IMR-90 (cell line): ENCODE measurements around the gene HARS2. TPM values are rescaled to one million over a fixed set of nuclear protein-coding genes. Genes with fewer than 3 reads are reported as not detected.

Source experiments
- ATAC-seq: fragments of 200-7000 bp; cut with Tn5 transposase; 2 replicates; pipeline ENCODE4 v1.9.1; 2020; ENCODE audit warnings: low read depth, mild to moderate bottlenecking, moderate library complexity
- BruUV-seq: library from RNA; stranded (reverse); fragments of 400-500 nt; replicated peaks from 2 replicates; lab custom pipeline; 2021; lab: Mats Ljungman, UMichigan
- CTCF ChIA-PET: fragments of 300-600 bp; formaldehyde crosslinking; extraction: SDS; loops from one replicate; lab custom pipeline; 2021; ENCODE audit warnings: antibody characterized with exemption; lab: Yijun Ruan, JAX
- POLR2A ChIA-PET: fragments of 300-600 bp; sonication (Branson Sonifier 250); formaldehyde crosslinking; loops from one replicate; lab custom pipeline; 2022; ENCODE audit warnings: antibody characterized with exemption; ENCODE audit not compliant: unreplicated experiment; lab: Charles Lee
- DNase-seq: peaks from one replicate; pipeline ENCODE4 v3.0.0; 2013
- H2AFZ ChIP-seq: replicated peaks from 2 replicates; pipeline ENCODE3; 2013; ENCODE audit warnings: low read length, mild to moderate bottlenecking; ENCODE audit not compliant: poor library complexity
- H2AK5ac ChIP-seq: 2 replicates; pipeline ENCODE4 v1.6.1; 2013; ENCODE audit warnings: low read depth, low read length, inconsistent platforms
- H2AK9ac ChIP-seq: replicated peaks from 2 replicates; pipeline ENCODE3; 2013; ENCODE audit warnings: mild to moderate bottlenecking, low read depth, low read length, moderate library complexity; ENCODE audit not compliant: poor library complexity
- H2BK120ac ChIP-seq: 2 replicates; pipeline ENCODE4 v1.6.1; 2013; ENCODE audit warnings: low read depth, low read length, inconsistent platforms
- H2BK15ac ChIP-seq: 3 replicates; pipeline ENCODE4 v1.6.1; 2013; ENCODE audit warnings: low read depth, low read length, inconsistent platforms
- H2BK20ac ChIP-seq: 2 replicates; pipeline ENCODE4 v1.6.1; 2013; ENCODE audit warnings: low read depth, mild to moderate bottlenecking, inconsistent platforms, low read length, moderate library complexity
- H2BK5ac ChIP-seq: 2 replicates; pipeline ENCODE4 v1.6.1; 2013; ENCODE audit warnings: mild to moderate bottlenecking, low read depth, low read length, inconsistent platforms; ENCODE audit not compliant: poor library complexity, severe bottlenecking
- H3K14ac ChIP-seq: replicated peaks from 2 replicates; pipeline ENCODE4 v1.6.1; 2013; ENCODE audit warnings: low read depth, low read length, inconsistent platforms
- H3K18ac ChIP-seq: 2 replicates; pipeline ENCODE4 v1.6.1; 2013; ENCODE audit warnings: low read depth, low read length, control low read depth
- H3K23ac ChIP-seq: 2 replicates; pipeline ENCODE4 v1.6.1; 2013; ENCODE audit warnings: low read depth, low read length, inconsistent platforms
- H3K27ac ChIP-seq: 2 replicates; pipeline ENCODE4 v1.5.1; 2013; ENCODE audit warnings: mild to moderate bottlenecking, control low read depth, low read length; ENCODE audit not compliant: insufficient read depth
- H3K27me3 ChIP-seq: 2 replicates; pipeline ENCODE4 v1.6.1; 2013; ENCODE audit warnings: low read length; ENCODE audit not compliant: control insufficient read depth, insufficient read depth
- H3K36me3 ChIP-seq: 2 replicates; pipeline ENCODE4 v1.6.1; 2013; ENCODE audit warnings: low read length, mixed read lengths; ENCODE audit not compliant: control insufficient read depth, insufficient read depth
- H3K4ac ChIP-seq: 2 replicates; pipeline ENCODE4 v1.6.1; 2013; ENCODE audit warnings: low read depth, low read length, inconsistent platforms
- H3K4me1 ChIP-seq: 2 replicates; pipeline ENCODE4 v1.6.1; 2013; ENCODE audit warnings: low read length, mixed read lengths; ENCODE audit not compliant: control insufficient read depth, insufficient read depth
- H3K4me2 ChIP-seq: 2 replicates; pipeline ENCODE4 v1.6.1; 2013; ENCODE audit warnings: low read depth, mild to moderate bottlenecking, control low read depth, low read length, moderate library complexity
- H3K4me3 ChIP-seq: 2 replicates; pipeline ENCODE4 v1.5.1; 2013; ENCODE audit warnings: low read depth, mild to moderate bottlenecking, control low read depth, low read length, moderate library complexity; ENCODE audit not compliant: insufficient read depth
- H3K56ac ChIP-seq: 2 replicates; pipeline ENCODE4 v1.6.1; 2013; ENCODE audit warnings: low read length, inconsistent platforms; ENCODE audit not compliant: insufficient read depth; ENCODE audit errors: extremely low read depth
- H3K79me1 ChIP-seq, 2 experiments: 2 replicates each; pipeline ENCODE4 v1.6.1; 2013; ENCODE audit warnings: low read length in 2 of 2, inconsistent platforms in 1 of 2, low read depth in 1 of 2
- H3K9ac ChIP-seq: 2 replicates; pipeline ENCODE4 v1.6.1; 2013; ENCODE audit warnings: low read depth, low read length, control low read depth
- H3K9me1 ChIP-seq: 2 replicates; pipeline ENCODE4 v1.6.1; 2013; ENCODE audit warnings: low read length, inconsistent platforms; ENCODE audit not compliant: insufficient read depth
- H3K9me3 ChIP-seq: 2 replicates; pipeline ENCODE4 v1.6.1; 2013; ENCODE audit warnings: low read length; ENCODE audit not compliant: control insufficient read depth, insufficient read depth
- H4K20me1 ChIP-seq: 2 replicates; pipeline ENCODE4 v1.6.1; 2013; ENCODE audit warnings: low read length, inconsistent platforms; ENCODE audit not compliant: insufficient read depth
- H4K5ac ChIP-seq: 2 replicates; pipeline ENCODE4 v1.6.1; 2013; ENCODE audit warnings: mild to moderate bottlenecking, low read depth, low read length, control low read depth
- H4K8ac ChIP-seq, 2 experiments: 2 replicates each; pipeline ENCODE4 v1.6.1; 2013; ENCODE audit warnings: low read depth in 2 of 2, low read length in 2 of 2, control low read depth in 1 of 2, inconsistent platforms in 1 of 2
- H4K91ac ChIP-seq: 2 replicates; pipeline ENCODE4 v1.6.1; 2013; ENCODE audit warnings: low read depth, low read length, inconsistent platforms; ENCODE audit not compliant: insufficient read depth
- BHLHE40 ChIP-seq: fragments of 150-350 bp; IDR thresholded peaks from 2 replicates; pipeline ENCODE4 v1.6.1; 2016; ENCODE audit warnings: mild to moderate bottlenecking, low read depth, low read length
- CHD1 ChIP-seq: IDR thresholded peaks from 2 replicates; pipeline ENCODE4 v1.6.1; 2012; ENCODE audit warnings: low read depth, low read length, improper control_type of control experiment
- CTCF ChIP-seq: conservative IDR thresholded peaks from 2 replicates; pipeline ENCODE4 v1.5.1; 2012; ENCODE audit warnings: mild to moderate bottlenecking, low read depth, low read length, improper control_type of control experiment
- ELK1 ChIP-seq: fragments of 150-350 bp; IDR thresholded peaks from 2 replicates; pipeline ENCODE4 v1.6.1; 2016; ENCODE audit warnings: low read depth, mild to moderate bottlenecking, low read length, moderate library complexity, borderline replicate concordance
- FOS ChIP-seq: fragments of 150-350 bp; IDR thresholded peaks from 2 replicates; pipeline ENCODE4 v1.6.1; 2016; ENCODE audit warnings: low read depth, low read length
- MAFK ChIP-seq: IDR thresholded peaks from 2 replicates; pipeline ENCODE4 v1.6.1; 2012; ENCODE audit warnings: low read depth, low read length, improper control_type of control experiment
- MXI1 ChIP-seq: IDR thresholded peaks from 2 replicates; pipeline ENCODE4 v1.6.1; 2012; ENCODE audit warnings: low read depth, mild to moderate bottlenecking, low read length, moderate library complexity, borderline replicate concordance
- NFE2L2 ChIP-seq: fragments of 150-350 bp; IDR thresholded peaks from 2 replicates; pipeline ENCODE4 v1.6.1; 2016; ENCODE audit warnings: low read depth, mild to moderate bottlenecking, low read length
- RAD21 ChIP-seq: IDR thresholded peaks from 2 replicates; pipeline ENCODE4 v1.6.1; 2012; ENCODE audit warnings: low read length, improper control_type of control experiment
- RFX5 ChIP-seq: IDR thresholded peaks from 2 replicates; pipeline ENCODE4 v1.8.0; 2012; ENCODE audit warnings: low read depth, mild to moderate bottlenecking, low read length, moderate library complexity
- WGBS, 2 experiments: methylation state at CpG; one replicate each; pipeline versions ENCODE4 v1.1.5 to v1.1.7; 2013; ENCODE audit warnings: missing lambda C conversion rate in 2 of 2; ENCODE audit not compliant: insufficient read length in 1 of 2; ENCODE audit errors: extremely low coverage in 2 of 2; 5-methylcytosine and 5-hydroxymethylcytosine counted together
- dilution Hi-C: fragments of 300-500 bp; cut with HindIII; formaldehyde crosslinking; loops from one replicate; pipeline ENCODE4 v1.14.3; 2018; ENCODE audit warnings: low sequenced_read_pairs; ENCODE audit not compliant: unreplicated experiment
- in situ Hi-C: fragments of 300-500 bp; cut with MboI; formaldehyde crosslinking; loops from 3 replicates; pipeline ENCODE4 v1.14.3; 2019; ENCODE audit warnings: low sequenced_read_pairs, inconsistent platforms, mixed read lengths
- intact Hi-C: fragments of 100-400 bp; cut with micrococcal nuclease; formaldehyde crosslinking; loops from 2 replicates; pipeline ENCODE4 v1.10.0; 2022
- polyA plus RNA-seq, 3 experiments: library from polyadenylated mRNA; depleted of rRNA; stranded (reverse); fragments of >200 nt; gene quantifications; 2 replicates each; pipeline ENCODE4 v1.2.3, GENCODE V29; 2012; ENCODE audit warnings: low replicate concordance in 1 of 3
- total RNA-seq: library from RNA; depleted of rRNA; stranded (reverse); fragments of >200 nt; gene quantifications from 2 replicates; pipeline ENCODE4 v1.2.3, GENCODE V29; 2012

HARS2 gene
- total and polyA plus RNA-seq, 2 of the 4 experiments (the other 2 are of a cell fraction), result 30.1 to 33.0 TPM

GRCh38 chr5:140641716-140642115 is 49.5 kb upstream of the HARS2 start (continued):
- no peak for TF ChIP-seq NFE2L2

- no peak overlapping the region for H3K4me2 ChIP-seq
- H3K23ac ChIP-seq, result no peak overlapping the region
- dilution Hi-C loops (no loop called here), in situ Hi-C loops (no loop called here), intact Hi-C loops (no loop called here)
- H3K4me1 ChIP-seq, result peaks cover 6% of the 10 kb centered on the region
- peaks cover 17 to 42% of the 10 kb centered on the region in 2 experiments for H3K79me1 ChIP-seq
- no peaks in the 10 kb centered on the region for H4K20me1 ChIP-seq
- H3K4me3 ChIP-seq, result no peak overlapping the region
- ATAC-seq (no peak), DNase-seq (peak; percentile 45)
- no peak overlapping the region for H3K9ac ChIP-seq
- no peak overlapping the region for H4K8ac ChIP-seq
- CTCF ChIA-PET, result no interaction called here
- H4K5ac ChIP-seq, result no peak overlapping the region
- no peak overlapping the region for H3K27ac ChIP-seq
- H3K9me3 ChIP-seq, result no peaks in the 10 kb centered on the region
- no peak overlapping the region for H3K4ac ChIP-seq
- H3K14ac ChIP-seq, result no peak overlapping the region
- no peak overlapping the region for H2BK20ac ChIP-seq
- no peak overlapping the region for H2BK15ac ChIP-seq
- H4K91ac ChIP-seq, result no peak overlapping the region
- H2BK5ac ChIP-seq, result no peak overlapping the region
- H3K56ac ChIP-seq, result no peak overlapping the region
- WGBS, 2 experiments, result no CpG with 5 or more reads among the region's 3 CpGs
- BruUV-seq, result no TSS peak
- POLR2A ChIA-PET, result no interaction called here
- no peak overlapping the region for H3K18ac ChIP-seq
- H2BK120ac ChIP-seq, result no peak overlapping the region
- no peaks in the 10 kb centered on the region for H3K27me3 ChIP-seq
- no peak overlapping the region for H2AK5ac ChIP-seq
- no peak overlapping the region for H2AFZ ChIP-seq
- H3K36me3 ChIP-seq, result peaks cover 24% of the 10 kb centered on the region
- no peak for TF ChIP-seq CHD1
- TF ChIP-seq ELK1, result no peak
- no peak for TF ChIP-seq CTCF
- no peak for TF ChIP-seq RAD21
- no peak for TF ChIP-seq RFX5
- no peak for TF ChIP-seq MAFK
- no peak for TF ChIP-seq BHLHE40
- no peak for TF ChIP-seq NFE2L2
- no peak for TF ChIP-seq FOS
- TF ChIP-seq MXI1, result no peak
- peaks cover 7% of the 10 kb centered on the region for H3K9me1 ChIP-seq
- H2AK9ac ChIP-seq, result no peak overlapping the region
Measured at GRCh38 chr5:140642718-140643117, 48.5 kb upstream of the HARS2 start.
